Vein endothelial cell (primary cell): ENCODE results near the gene MARK1. TPM values are rescaled to one million over a fixed set of nuclear protein-coding genes. Genes with fewer than 3 reads are reported as not detected.

Experiments used
- small RNA-seq: library from RNA; depleted of rRNA; stranded (forward); fragments of <200 nt; gene quantifications from one replicate; pipeline ENCODE3, GENCODE V24; 2012
- total RNA-seq: library from RNA; depleted of rRNA; stranded (reverse); fragments of >200 nt; gene quantifications from 2 replicates; pipeline ENCODE4 v1.2.3, GENCODE V29; 2012

MARK1 gene
- total RNA-seq: 1.7 and 2.3 TPM in 2 replicates

DNA sequence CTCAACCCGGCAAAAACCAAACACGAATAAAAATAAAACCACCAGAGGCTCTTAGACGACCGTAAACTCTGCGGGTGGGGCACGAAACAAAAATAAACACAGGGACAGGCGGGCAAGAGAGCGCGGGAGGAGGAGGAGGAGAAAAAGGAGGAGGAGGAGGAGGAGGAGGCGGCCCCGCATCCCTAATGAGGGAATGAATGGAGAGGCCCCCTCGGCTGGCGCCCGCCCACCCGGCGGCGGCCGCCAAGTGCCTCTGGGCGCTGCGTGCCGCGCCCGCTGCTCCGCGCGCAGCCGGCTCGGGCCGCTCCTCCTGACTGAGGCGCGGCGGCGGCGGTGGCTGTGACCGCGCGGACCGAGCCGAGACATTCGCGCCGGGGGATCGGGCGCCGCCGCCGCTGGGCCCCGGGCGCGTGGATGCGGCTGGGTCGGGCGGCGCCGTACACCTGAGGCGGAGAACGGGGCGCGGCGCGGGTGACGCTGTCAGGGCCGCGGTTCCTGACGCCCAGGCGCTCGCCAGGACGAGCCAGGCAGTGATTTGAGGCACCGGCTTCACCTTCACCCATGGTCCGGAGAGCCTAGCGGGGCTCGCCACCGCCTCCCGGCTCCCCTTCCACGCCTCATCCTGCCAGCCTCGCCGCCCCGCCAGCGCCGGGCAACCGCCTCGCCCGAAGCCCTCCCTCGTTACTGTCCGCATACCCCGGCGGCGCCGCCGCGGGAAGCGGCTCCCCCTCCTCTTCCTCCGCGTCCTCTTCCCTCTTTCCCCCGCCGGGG is at the start of gene MARK1:
Gene MARK1, plus strand, starts transcription at position 229 of the 771 bp plus-strand sequence. CDS start 687 bp downstream, outside the sequence.

DNA sequence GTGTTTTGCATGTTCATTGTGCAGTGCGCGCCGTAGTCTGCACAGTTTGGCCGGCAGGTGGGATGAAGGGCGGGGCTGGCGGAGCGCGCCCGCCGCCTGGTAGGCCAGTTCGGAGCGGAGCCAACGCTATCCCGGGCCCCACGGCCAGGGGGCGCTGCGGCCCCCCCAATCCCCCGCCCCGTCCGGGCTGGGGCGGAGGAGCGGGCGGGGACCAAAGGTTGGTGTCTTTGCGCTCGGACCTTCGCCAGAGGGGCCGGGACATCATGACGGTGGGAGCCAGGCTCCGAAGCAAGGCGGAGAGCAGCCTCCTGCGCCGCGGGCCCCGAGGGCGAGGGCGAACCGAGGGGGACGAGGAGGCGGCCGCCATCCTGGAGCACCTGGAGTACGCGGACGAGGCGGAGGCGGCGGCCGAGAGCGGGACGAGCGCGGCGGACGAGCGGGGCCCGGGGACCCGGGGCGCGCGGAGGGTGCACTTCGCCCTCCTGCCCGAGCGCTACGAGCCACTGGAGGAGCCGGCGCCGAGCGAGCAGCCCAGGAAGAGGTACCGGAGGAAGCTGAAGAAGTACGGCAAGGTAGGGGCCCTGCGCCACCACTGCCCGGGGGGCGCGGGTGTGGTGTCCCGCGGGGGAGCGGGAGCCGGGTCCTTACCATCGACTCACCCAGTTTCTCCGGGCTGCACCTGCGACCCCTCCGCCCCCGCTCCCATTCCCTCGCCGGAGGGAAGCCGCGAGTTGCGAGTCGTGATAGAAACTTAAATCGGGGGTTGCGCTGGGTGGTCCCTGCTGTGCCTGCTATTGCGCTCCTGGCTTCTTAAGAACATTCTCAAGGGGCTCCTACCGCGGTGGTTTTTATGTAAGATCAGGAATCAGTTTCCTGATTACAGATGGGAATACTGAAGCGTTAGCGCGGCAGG is 162.5 kb downstream of the MARK1 start, which contains the start of gene C1orf115:
Gene C1orf115, plus strand, starts transcription at position 224 of the 913 bp plus-strand sequence. Its CDS starts 40 bp downstream, at position 264.

Small RNA genes lying within 50 kb of the gene (small RNA-seq; reads per million reads assigned to genes)
- gene RN7SL464P: not detected

Other genes starting within 250 kb of the MARK1 start
- 28.2 and 30.4 TPM in 2 replicates for gene C1orf115, start 162.2 kb downstream of the MARK1 start, total RNA-seq
- 8.7 and 14.7 TPM in 2 replicates for gene MTARC2, start 220.2 kb downstream of the MARK1 start, total RNA-seq